IgD-negative memory B cell (primary cell): ENCODE data around the gene COL4A6. TPM values are rescaled to one million over a fixed set of nuclear protein-coding genes. Genes with fewer than 3 reads are reported as not detected.

Experiments
- H3K27ac Mint-ChIP-seq, 3 donors: one replicate each; pipeline ENCODE4 v1.8.0; 2020 to 2022; ENCODE audit warnings: mild to moderate bottlenecking in 3 of 3, mixed read lengths in 3 of 3, moderate library complexity in 1 of 3
- H3K27me3 Mint-ChIP-seq: one replicate; pipeline ENCODE4 v1.8.0; 2021; ENCODE audit warnings: mixed read lengths
- H3K36me3 Mint-ChIP-seq: one replicate; pipeline ENCODE4 v1.8.0; 2020; ENCODE audit warnings: mild to moderate bottlenecking, mixed read lengths
- H3K4me1 Mint-ChIP-seq, 3 donors: one replicate each; pipeline ENCODE4 v1.8.0; 2020 to 2022; ENCODE audit warnings: mixed read lengths in 3 of 3, mild to moderate bottlenecking in 1 of 3
- H3K4me3 Mint-ChIP-seq, 4 donors: one replicate each; pipeline ENCODE4 v1.8.0; 2020 to 2022; ENCODE audit warnings: mild to moderate bottlenecking in 4 of 4, mixed read lengths in 4 of 4, moderate library complexity in 3 of 4
- H3K9me3 Mint-ChIP-seq, 3 donors: one replicate each; pipeline ENCODE4 v1.8.0; 2020 to 2021; ENCODE audit warnings: mixed read lengths in 3 of 3, mild to moderate bottlenecking in 1 of 3
- polyA plus RNA-seq: library from polyadenylated mRNA; unstranded; fragments of 300-500 nt; fragmentation: Illumina TruSeq; gene quantifications from one replicate; pipeline ENCODE4 v1.2.3, GENCODE V29; 2021

Gene COL4A6
- polyA plus RNA-seq, 1 donor from 2014 or later = not detected

- Mint-ChIP-seq H3K27ac (no peak overlapping the region), H3K9me3 (peaks cover 0 to 1% (median 0%) of the 10 kb centered on the region in 3 donors), H3K4me3 (no peak overlapping the region), H3K36me3 (no peaks in the 10 kb centered on the region), H3K27me3 (peaks cover 3% of the 10 kb centered on the region), H3K4me1 (no peaks in the 10 kb centered on the region)
These were observed 140.0 kb downstream of the COL4A6 start for GRCh38 chrX:108298165-108298602.

DNA sequence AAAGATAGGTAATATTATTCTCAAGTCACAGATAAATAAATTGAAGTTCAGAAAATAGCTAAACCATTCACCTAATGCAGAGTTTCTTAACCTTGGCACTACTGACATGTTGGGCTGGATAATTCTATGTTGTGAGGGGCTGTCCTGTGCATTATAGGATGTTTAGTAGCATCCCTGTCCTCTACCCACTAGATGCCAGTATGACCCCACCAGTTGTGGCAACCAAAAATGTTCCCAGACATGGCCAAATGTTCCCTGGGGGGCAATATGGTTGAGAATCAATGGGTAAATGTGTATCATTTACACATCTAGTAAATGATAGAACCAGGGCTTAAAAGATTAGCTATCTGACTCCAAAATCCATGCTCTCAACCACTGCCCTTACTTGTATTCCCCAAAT is 140.9 kb downstream of the COL4A6 start:
- Mint-ChIP-seq H3K4me1 (no peaks in the 10 kb centered on the region), H3K36me3 (no peaks in the 10 kb centered on the region), H3K9me3 (peaks cover 0 to 1% (median 1%) of the 10 kb centered on the region in 3 donors), H3K4me3 (no peak overlapping the region), H3K27ac (no peak overlapping the region), H3K27me3 (no peaks in the 10 kb centered on the region)

DNA sequence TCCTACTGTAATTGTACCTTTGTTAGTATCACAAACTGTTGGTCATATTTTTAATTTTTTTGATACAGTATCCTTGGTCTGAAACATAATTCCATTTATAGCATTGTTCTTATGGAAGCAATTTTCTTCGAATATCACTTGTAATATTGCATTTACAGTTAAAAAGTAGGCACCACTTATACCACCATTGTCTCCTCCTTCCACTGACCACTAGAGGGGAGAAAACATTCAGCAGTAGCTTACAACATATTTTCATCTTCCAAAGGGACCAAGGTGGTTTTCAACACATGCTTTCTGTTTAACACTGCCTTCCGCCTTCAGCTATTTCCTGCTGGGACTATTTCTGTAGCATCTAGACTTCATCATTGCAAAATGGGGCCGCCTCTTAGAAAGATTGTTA is 146.2 kb downstream of the COL4A6 start:
- H3K9me3 Mint-ChIP-seq = peaks cover 0 to 4% (median 2%) of the 10 kb centered on the region in 3 donors
- peaks cover 1% of the 10 kb centered on the region for H3K27me3 Mint-ChIP-seq
- H3K36me3 Mint-ChIP-seq = no peaks in the 10 kb centered on the region
- no peak overlapping the region for H3K27ac Mint-ChIP-seq
- no peak overlapping the region for H3K4me3 Mint-ChIP-seq
- H3K4me1 Mint-ChIP-seq = no peaks in the 10 kb centered on the region

DNA sequence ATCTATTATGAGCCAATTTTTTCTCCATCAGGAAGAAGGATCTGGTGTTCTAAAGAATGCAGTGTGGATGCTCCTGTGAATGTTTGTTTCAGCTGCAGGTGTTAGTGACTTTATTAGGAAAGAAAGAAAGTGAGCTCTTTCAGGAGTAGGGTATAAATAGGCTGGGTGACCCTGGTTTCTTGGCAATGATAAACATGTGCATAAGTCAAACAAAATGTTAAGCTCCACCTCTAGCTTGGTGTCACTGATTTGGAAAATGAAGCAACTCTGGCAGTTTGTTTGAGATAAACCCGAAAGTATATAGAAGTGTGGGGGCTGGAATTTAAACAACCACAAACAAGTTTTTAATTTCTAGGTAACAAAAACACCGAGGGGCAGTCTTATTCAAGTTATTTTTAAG is 152.3 kb downstream of the COL4A6 start:
- H3K36me3 Mint-ChIP-seq = no peaks in the 10 kb centered on the region
- no peak overlapping the region for H3K27ac Mint-ChIP-seq
- H3K27me3 Mint-ChIP-seq = peaks cover 1% of the 10 kb centered on the region
- no peak overlapping the region for H3K4me3 Mint-ChIP-seq
- no peaks in the 10 kb centered on the region for H3K4me1 Mint-ChIP-seq
- H3K9me3 Mint-ChIP-seq = no peaks in the 10 kb centered on the region

DNA sequence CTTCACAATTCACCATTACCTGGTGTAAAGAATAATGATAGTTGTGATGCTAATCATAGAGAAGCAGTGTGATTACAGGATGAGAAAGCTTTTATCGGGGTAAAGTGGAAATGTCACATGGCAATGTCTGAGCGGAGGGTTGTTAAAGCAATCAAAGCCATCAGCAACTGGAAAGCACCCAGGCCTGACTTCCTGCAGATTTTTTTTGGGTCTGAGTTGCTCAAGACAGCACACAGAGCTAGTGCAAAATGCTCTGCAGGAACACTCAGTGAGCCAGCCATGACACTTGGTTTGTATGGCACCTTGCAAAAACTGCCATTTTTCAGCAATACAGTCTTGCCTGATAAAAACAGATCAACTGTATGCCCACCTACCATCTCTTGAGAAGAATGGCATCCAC is 152.9 kb downstream of the COL4A6 start:
- Mint-ChIP-seq H3K36me3 (no peaks in the 10 kb centered on the region), H3K27me3 (peaks cover 1% of the 10 kb centered on the region), H3K4me3 (no peak overlapping the region)

GRCh38 chrX:108275732-108276131 is 162.5 kb downstream of the COL4A6 start:
- Mint-ChIP-seq H3K9me3 (peaks cover 0 to 1% (median 0%) of the 10 kb centered on the region in 3 donors), H3K36me3 (peaks cover 3% of the 10 kb centered on the region), H3K27ac (no peak overlapping the region), H3K4me1 (no peaks in the 10 kb centered on the region), H3K27me3 (peaks cover 10% of the 10 kb centered on the region), H3K4me3 (no peak overlapping the region)

More for the DNA sequence above, 152.9 kb downstream of the COL4A6 start:
- no peak overlapping the region for H3K27ac Mint-ChIP-seq
- no peaks in the 10 kb centered on the region for H3K4me1 Mint-ChIP-seq
- no peaks in the 10 kb centered on the region for H3K9me3 Mint-ChIP-seq

DNA sequence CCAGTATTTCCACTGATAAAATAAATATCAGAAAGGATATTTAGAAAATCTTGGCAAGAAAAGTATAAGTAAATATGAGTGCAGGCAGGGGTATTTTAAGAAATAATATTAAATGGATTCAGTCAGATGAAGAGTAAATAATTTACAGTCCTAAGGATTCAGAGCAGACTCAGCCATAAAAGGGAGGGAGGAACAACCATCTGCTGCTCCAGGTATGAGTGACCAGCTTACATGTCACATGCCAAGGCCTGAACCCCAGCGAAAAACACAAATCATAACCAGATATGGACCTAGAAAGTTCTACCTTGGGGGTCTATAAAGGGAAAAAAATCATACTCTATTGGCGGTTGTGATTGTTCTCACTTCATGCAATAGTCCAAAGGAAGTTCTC is 166.8 kb downstream of the COL4A6 start:
- no peaks in the 10 kb centered on the region for H3K4me1 Mint-ChIP-seq
- peaks cover 4% of the 10 kb centered on the region for H3K27me3 Mint-ChIP-seq
- H3K4me3 Mint-ChIP-seq = no peak overlapping the region
- H3K9me3 Mint-ChIP-seq = no peaks in the 10 kb centered on the region
- peaks cover 3% of the 10 kb centered on the region for H3K36me3 Mint-ChIP-seq
- no peak overlapping the region for H3K27ac Mint-ChIP-seq

DNA sequence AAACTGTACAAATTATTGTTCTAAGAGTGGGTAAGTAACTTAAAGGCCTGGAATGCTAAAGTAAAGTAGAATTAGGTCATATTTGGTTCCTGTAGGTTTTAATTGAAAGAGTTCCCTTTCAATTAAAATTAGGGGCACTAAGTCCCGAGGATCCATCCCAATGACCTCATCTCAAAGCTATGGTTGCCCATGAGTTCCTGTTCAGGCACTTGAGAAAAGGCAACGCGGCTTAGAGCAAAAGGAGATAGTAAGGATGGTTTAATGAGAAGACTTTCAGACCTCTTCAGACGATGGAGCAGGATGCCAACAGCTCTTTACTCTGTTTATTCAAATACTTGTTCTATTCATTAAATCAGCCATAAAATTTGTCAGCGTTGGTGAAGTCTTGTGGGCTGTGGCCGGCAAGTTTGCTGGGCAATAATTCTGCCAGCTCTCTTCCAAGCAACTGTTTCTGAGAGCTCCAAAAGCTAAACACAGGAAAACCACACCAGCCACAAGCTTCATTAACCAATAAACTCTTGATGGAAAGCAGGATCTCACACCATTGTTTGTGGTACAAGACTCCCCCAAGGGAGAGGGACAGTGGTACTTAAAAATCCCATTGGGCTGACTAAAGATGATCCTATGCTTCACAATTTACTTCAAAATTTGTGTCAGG is 167.4 kb downstream of the COL4A6 start:
- Mint-ChIP-seq H3K4me3 (no peak overlapping the region), H3K4me1 (no peaks in the 10 kb centered on the region), H3K27ac (no peak overlapping the region), H3K36me3 (peaks cover under 1% of the 10 kb centered on the region), H3K9me3 (no peaks in the 10 kb centered on the region), H3K27me3 (peaks cover 5% of the 10 kb centered on the region)

DNA sequence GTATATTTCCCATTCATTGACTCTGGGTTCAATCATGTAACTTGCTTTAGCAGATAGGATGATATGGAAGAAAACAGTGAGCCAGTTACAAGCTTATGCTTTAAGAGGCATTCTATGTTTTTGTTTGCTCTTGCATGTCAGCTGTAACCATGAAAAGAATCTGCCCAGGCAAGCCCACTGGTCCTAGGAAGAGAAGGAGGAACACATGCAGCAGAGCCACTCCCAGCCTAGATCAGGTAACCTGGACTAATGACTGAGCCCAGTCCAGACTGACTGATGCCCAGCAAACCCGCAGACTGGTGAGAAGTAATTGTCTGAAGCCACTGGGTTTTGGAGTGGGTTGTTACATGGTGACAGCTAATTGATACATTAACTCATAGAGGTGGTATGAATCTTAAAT is 167.9 kb downstream of the COL4A6 start:
- Mint-ChIP-seq H3K4me1 (no peaks in the 10 kb centered on the region), H3K36me3 (no peaks in the 10 kb centered on the region), H3K27ac (no peak overlapping the region), H3K27me3 (peaks cover 5% of the 10 kb centered on the region), H3K4me3 (no peak overlapping the region), H3K9me3 (no peaks in the 10 kb centered on the region)

- H3K36me3 Mint-ChIP-seq = no peaks in the 10 kb centered on the region
- peak overlapping the region in 1 of 3 donors; percentile 9 for H3K27ac Mint-ChIP-seq
- H3K27me3 Mint-ChIP-seq = peaks cover 1% of the 10 kb centered on the region
- no peaks in the 10 kb centered on the region for H3K4me1 Mint-ChIP-seq
- no peak overlapping the region for H3K4me3 Mint-ChIP-seq
- H3K9me3 Mint-ChIP-seq = no peaks in the 10 kb centered on the region
These were observed 169.7 kb downstream of the COL4A6 start for GRCh38 chrX:108268434-108269080.

DNA sequence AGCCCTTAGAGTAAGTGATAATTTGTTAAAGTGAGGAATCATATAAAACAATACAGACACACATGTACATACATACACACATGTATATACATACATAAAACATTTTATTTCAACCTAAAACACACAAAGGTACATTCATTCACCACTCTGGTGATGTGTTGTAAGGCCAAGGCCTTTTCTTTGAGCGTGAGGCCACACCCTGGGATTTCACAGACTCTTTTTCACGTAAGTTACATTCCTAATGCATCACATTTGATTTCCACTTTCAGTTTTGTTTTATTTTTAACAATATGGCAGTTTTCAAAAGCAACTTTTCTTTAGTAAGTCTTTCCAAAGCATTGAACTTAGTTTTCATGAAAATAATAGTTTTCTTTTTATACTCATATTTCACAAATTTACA is 170.7 kb downstream of the COL4A6 start:
- no peak overlapping the region for H3K4me3 Mint-ChIP-seq
- H3K27ac Mint-ChIP-seq = no peak overlapping the region
- no peaks in the 10 kb centered on the region for H3K9me3 Mint-ChIP-seq
- no peaks in the 10 kb centered on the region for H3K4me1 Mint-ChIP-seq
- H3K36me3 Mint-ChIP-seq = no peaks in the 10 kb centered on the region
- H3K27me3 Mint-ChIP-seq = peaks cover 1% of the 10 kb centered on the region

DNA sequence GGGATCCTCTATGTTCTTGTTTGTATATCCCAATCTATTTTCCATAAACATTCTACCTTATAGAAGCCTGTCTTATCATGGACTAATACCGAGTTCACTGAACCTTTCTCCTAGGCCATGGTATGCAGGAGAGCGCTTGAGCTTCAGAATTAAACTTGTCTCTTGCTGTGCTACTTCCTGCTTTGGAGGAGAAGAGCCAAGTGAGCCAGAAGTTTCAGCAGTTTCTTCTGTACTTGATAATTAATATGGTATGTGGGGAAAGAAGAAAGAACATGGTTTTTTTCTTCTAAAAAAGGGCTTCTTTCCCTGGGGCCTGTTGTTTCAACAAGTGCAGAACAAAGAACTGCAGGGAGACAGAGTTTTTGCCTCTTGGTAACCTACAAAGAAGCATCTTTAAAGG is 173.8 kb downstream of the COL4A6 start:
- Mint-ChIP-seq H3K9me3 (no peaks in the 10 kb centered on the region), H3K4me3 (no peak overlapping the region), H3K27ac (no peak overlapping the region), H3K27me3 (peaks cover 1% of the 10 kb centered on the region), H3K36me3 (no peaks in the 10 kb centered on the region), H3K4me1 (no peaks in the 10 kb centered on the region)

- H3K4me3 Mint-ChIP-seq = no peak overlapping the region
- no peaks in the 10 kb centered on the region for H3K9me3 Mint-ChIP-seq
- H3K4me1 Mint-ChIP-seq = no peaks in the 10 kb centered on the region
- H3K36me3 Mint-ChIP-seq = no peaks in the 10 kb centered on the region
- peaks cover 4% of the 10 kb centered on the region for H3K27me3 Mint-ChIP-seq
- no peak overlapping the region for H3K27ac Mint-ChIP-seq
These were observed 176.5 kb downstream of the COL4A6 start for GRCh38 chrX:108261549-108262203.

- no peaks in the 10 kb centered on the region for H3K36me3 Mint-ChIP-seq
- H3K27ac Mint-ChIP-seq = no peak overlapping the region
- peaks cover 6% of the 10 kb centered on the region for H3K27me3 Mint-ChIP-seq
- H3K4me3 Mint-ChIP-seq = no peak overlapping the region
- peaks cover 0 to 1% (median 1%) of the 10 kb centered on the region in 3 donors for H3K9me3 Mint-ChIP-seq
- no peaks in the 10 kb centered on the region for H3K4me1 Mint-ChIP-seq
These were observed 180.7 kb downstream of the COL4A6 start for GRCh38 chrX:108257556-108257955.

GRCh38 chrX:108254636-108255035 is 183.6 kb downstream of the COL4A6 start:
- no peak overlapping the region for H3K27ac Mint-ChIP-seq
- H3K36me3 Mint-ChIP-seq = no peaks in the 10 kb centered on the region
- no peak overlapping the region for H3K4me3 Mint-ChIP-seq
- peaks cover 8% of the 10 kb centered on the region for H3K27me3 Mint-ChIP-seq
- peaks cover 0 to 4% (median 1%) of the 10 kb centered on the region in 3 donors for H3K9me3 Mint-ChIP-seq
- H3K4me1 Mint-ChIP-seq = no peaks in the 10 kb centered on the region
